ENCODE measurements around the gene STX7. TPM values are rescaled to one million over a fixed set of nuclear protein-coding genes. Genes with fewer than 3 reads are reported as not detected.
A peak's percentile ranks its signal among the peaks of the same experiment; 100 is the strongest.

The STX7 gene
- total RNA-seq, 2 donors from 2014 or later, result 17.7 to 28.2 TPM

DNA sequence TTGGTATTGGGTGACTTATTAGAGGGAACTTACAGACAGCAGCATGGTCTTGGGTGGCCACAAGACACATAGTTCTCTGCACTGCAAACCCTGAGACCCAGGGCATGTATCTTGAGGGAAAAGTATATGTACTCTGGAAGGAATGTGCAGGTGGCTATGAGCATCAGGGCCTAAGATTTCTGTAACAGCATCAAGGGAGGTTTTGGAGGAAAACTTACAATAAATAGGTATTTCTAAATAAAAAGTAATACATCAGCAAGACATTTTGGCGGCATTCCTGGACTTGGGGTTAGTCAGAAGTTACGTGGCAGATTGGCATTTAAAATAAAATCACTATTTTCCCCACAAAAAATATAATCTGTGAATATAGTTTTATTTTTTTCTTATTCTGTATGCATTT is 8.0 kb upstream of the STX7 start:
- Mint-ChIP-seq H3K27me3 (peaks cover 33% of the 10 kb centered on the region), H3K4me3 (no peak overlapping the region)
- no peak for ATAC-seq (replicated peaks)

DNA sequence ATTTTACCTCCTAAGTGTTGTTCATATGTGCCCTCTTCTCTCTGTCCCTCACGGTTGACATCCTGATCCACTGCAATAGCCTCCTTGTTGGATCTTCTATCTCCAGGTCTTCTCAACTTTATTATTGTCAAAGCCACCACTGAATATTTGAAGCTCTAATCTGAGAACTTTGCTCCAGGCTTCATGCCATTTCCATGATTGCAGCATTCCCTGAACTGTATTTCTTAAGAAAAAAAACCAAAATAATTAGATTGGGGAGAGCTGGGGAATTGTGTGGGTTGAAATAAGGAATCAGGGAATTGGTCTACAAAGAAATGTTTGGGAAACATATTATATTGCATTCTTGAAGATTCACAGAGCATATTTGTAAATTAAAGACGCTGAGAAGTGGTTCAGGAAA is 2.5 kb upstream of the STX7 start:
- no peak for ATAC-seq (replicated peaks)
- H3K27me3 Mint-ChIP-seq, result peaks cover 3% of the 10 kb centered on the region
- H3K36me3 Mint-ChIP-seq (ENCODE audit: low read depth), result no peaks in the 10 kb centered on the region
- no peaks in the 10 kb centered on the region for H3K9me3 Mint-ChIP-seq
- H3K4me3 Mint-ChIP-seq, result no peak overlapping the region
- peaks cover 15% of the 10 kb centered on the region for H3K4me1 Mint-ChIP-seq
- no peak overlapping the region for H3K27ac Mint-ChIP-seq

More for the DNA sequence above, 8.0 kb upstream of the STX7 start:
- Mint-ChIP-seq H3K27ac (no peak overlapping the region), H3K4me1 (no peaks in the 10 kb centered on the region), H3K36me3 (ENCODE audit: low read depth) (no peaks in the 10 kb centered on the region), H3K9me3 (no peaks in the 10 kb centered on the region)

- Mint-ChIP-seq H3K36me3 (ENCODE audit: low read depth) (no peaks in the 10 kb centered on the region), H3K9me3 (no peaks in the 10 kb centered on the region), H3K4me1 (peaks cover 15% of the 10 kb centered on the region), H3K27ac (peak overlapping the region; percentile 87), H3K4me3 (peak overlapping the region; percentile 96), H3K27me3 (peaks cover 3% of the 10 kb centered on the region)
- no peak for ATAC-seq (replicated peaks)
These were observed 1.1 kb upstream of the STX7 start for GRCh38 chr6:132513831-132514545.

- H3K9me3 Mint-ChIP-seq, result no peaks in the 10 kb centered on the region
- H3K36me3 Mint-ChIP-seq (ENCODE audit: low read depth), result peaks cover 15% of the 10 kb centered on the region
- no peaks in the 10 kb centered on the region for H3K27me3 Mint-ChIP-seq
- peaks cover 23% of the 10 kb centered on the region for H3K4me1 Mint-ChIP-seq
- no peak overlapping the region for H3K27ac Mint-ChIP-seq
- ATAC-seq (replicated peaks), result no peak
- H3K4me3 Mint-ChIP-seq, result peak overlapping the region; percentile 96
These were observed 626 bp downstream of the STX7 start for GRCh38 chr6:132512342-132512637.

DNA sequence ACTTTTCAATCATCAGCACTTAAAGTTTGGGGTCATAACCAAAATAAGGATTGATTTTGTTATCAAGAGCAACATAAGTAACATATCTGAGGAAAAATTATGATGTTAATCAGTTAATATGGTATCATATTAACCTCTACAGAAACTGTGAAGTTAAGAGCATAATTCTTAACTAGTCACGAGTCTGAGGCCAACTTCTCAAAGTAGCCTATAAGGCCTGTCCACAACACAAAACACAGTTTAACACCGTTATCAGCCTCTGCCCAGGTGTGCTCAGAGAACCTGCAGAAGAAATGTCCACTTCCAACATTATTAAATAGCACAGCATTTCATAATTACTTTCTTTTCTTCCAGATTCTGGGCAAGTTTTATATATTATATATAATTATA is 1.1 kb downstream of the STX7 start:
- ATAC-seq (replicated peaks), result no peak
- Mint-ChIP-seq H3K36me3 (ENCODE audit: low read depth) (peaks cover 15% of the 10 kb centered on the region), H3K4me3 (peak overlapping the region; percentile 96), H3K4me1 (peaks cover 23% of the 10 kb centered on the region), H3K27ac (no peak overlapping the region), H3K27me3 (no peaks in the 10 kb centered on the region), H3K9me3 (no peaks in the 10 kb centered on the region)

DNA sequence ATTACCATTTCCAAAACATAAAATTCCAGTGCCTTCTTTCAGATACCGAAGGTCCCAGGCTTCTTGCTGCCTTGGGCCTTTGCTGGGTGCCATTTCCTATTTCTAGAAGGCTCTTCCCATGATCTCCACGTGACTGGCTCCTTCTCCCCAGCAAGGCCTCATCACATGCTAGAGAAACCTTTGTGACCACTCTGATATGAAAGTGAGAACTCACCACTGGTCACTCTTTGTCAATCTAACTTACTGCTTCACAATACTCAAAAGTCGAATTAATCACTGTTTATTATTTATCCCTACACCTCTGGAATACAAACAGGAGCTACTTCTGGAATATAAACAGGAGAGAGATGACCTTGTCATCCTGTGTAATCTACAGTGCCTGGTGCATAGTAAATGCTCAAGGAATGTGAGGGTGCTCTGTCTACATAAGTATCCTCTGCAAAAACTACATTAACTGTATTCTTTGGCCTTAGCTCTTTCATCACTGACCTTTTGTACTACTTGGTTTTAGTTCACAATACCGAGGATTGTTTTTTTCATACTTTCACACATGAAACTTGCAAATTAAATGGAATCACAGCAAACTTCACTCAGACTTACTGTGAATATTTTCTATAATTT is 1.6 kb downstream of the STX7 start:
- peak overlapping the region; percentile 96 for H3K4me3 Mint-ChIP-seq
- H3K4me1 Mint-ChIP-seq, result peaks cover 23% of the 10 kb centered on the region
- H3K27ac Mint-ChIP-seq, result no peak overlapping the region
- H3K9me3 Mint-ChIP-seq, result no peaks in the 10 kb centered on the region
- no peaks in the 10 kb centered on the region for H3K27me3 Mint-ChIP-seq
- H3K36me3 Mint-ChIP-seq (ENCODE audit: low read depth), result peaks cover 15% of the 10 kb centered on the region
- ATAC-seq (replicated peaks), result no peak

GRCh38 chr6:132506869-132507808 is 5.8 kb downstream of the STX7 start:
- ATAC-seq (replicated peaks), result no peak
- Mint-ChIP-seq H3K4me1 (peaks cover 25% of the 10 kb centered on the region), H3K4me3 (no peak overlapping the region), H3K9me3 (no peaks in the 10 kb centered on the region), H3K27ac (no peak overlapping the region), H3K27me3 (no peaks in the 10 kb centered on the region), H3K36me3 (ENCODE audit: low read depth) (peaks cover 34% of the 10 kb centered on the region)

- Mint-ChIP-seq H3K4me1 (peaks cover 22% of the 10 kb centered on the region), H3K9me3 (no peaks in the 10 kb centered on the region), H3K4me3 (no peak overlapping the region), H3K27me3 (no peaks in the 10 kb centered on the region), H3K27ac (no peak overlapping the region), H3K36me3 (ENCODE audit: low read depth) (peaks cover 41% of the 10 kb centered on the region)
- no peak for ATAC-seq (replicated peaks)
These were observed 6.5 kb downstream of the STX7 start for GRCh38 chr6:132506461-132506860.

GRCh38 chr6:132505158-132505557 is 7.8 kb downstream of the STX7 start:
- Mint-ChIP-seq H3K27ac (no peak overlapping the region), H3K4me1 (peaks cover 19% of the 10 kb centered on the region), H3K36me3 (ENCODE audit: low read depth) (peaks cover 54% of the 10 kb centered on the region), H3K27me3 (no peaks in the 10 kb centered on the region), H3K4me3 (no peak overlapping the region), H3K9me3 (no peaks in the 10 kb centered on the region)
- ATAC-seq (replicated peaks), result no peak

- Mint-ChIP-seq H3K9me3 (no peaks in the 10 kb centered on the region), H3K36me3 (ENCODE audit: low read depth) (peaks cover 58% of the 10 kb centered on the region), H3K4me3 (no peak overlapping the region), H3K27ac (no peak overlapping the region), H3K27me3 (no peaks in the 10 kb centered on the region), H3K4me1 (peaks cover 23% of the 10 kb centered on the region)
- no peak for ATAC-seq (replicated peaks)
These were observed 8.2 kb downstream of the STX7 start for GRCh38 chr6:132504757-132505156.

DNA sequence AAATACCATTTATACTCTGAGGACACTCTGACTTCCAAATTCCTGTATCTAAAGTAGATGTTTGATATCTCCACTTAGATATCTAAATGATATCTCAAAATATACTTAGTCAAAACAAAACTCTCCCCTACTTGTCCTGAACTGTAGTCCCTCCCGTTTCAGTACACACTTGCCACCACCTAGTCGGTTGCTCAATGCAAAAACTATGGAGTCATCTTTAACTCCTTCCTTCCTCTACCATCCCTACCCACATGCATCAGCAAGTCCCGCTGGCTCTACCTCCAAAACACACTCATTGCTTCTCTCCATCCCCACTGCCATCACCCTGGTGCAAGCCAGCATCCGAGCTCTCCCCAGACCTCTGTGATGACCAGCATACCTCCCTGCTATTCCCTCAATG is 13.2 kb downstream of the STX7 start:
- no peak overlapping the region for H3K4me3 Mint-ChIP-seq
- peaks cover 24% of the 10 kb centered on the region for H3K4me1 Mint-ChIP-seq
- peaks cover 62% of the 10 kb centered on the region for H3K36me3 Mint-ChIP-seq (ENCODE audit: low read depth)
- H3K27me3 Mint-ChIP-seq, result no peaks in the 10 kb centered on the region
- peak overlapping the region; percentile 39 for H3K27ac Mint-ChIP-seq
- ATAC-seq (replicated peaks), result no peak
- H3K9me3 Mint-ChIP-seq, result no peaks in the 10 kb centered on the region

GRCh38 chr6:132498638-132499037 is 14.3 kb downstream of the STX7 start:
- H3K4me1 Mint-ChIP-seq, result peaks cover 25% of the 10 kb centered on the region

DNA sequence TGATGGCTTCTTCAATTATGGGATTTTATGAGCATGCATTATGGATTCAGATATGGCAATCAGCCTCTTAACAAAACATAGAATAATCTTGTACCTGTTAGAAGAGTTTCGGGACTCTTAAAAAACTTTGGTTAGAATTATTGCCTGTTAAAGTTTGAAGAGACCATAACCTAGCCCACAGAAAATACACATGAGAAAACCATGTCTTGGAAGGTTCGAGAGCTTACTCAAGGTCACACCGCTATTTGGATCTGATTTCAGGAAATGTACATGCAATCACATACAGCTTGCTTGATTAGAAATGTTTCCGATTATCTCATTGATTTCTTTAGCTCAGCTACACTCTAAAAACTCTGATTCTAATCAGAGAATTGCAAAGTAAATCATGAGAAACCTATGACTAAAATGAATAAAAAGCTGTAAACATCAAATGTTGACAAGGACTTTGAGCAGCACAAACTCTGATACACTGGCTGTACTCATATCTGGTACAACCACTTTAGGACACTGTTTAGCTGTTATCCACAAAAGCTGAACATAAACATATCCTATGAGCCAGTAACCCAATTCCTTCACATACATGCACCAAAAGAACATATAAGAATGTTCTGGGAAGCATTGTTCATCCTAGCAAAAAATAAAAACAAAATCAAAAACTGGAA is 16.3 kb downstream of the STX7 start:
- no peaks in the 10 kb centered on the region for H3K9me3 Mint-ChIP-seq
- H3K27ac Mint-ChIP-seq, result no peak overlapping the region

More at GRCh38 chr6:132498638-132499037, 14.3 kb downstream of the STX7 start:
- Mint-ChIP-seq H3K9me3 (no peaks in the 10 kb centered on the region), H3K27me3 (no peaks in the 10 kb centered on the region), H3K4me3 (no peak overlapping the region), H3K27ac (no peak overlapping the region), H3K36me3 (ENCODE audit: low read depth) (peaks cover 65% of the 10 kb centered on the region)
- no peak for ATAC-seq (replicated peaks)

DNA sequence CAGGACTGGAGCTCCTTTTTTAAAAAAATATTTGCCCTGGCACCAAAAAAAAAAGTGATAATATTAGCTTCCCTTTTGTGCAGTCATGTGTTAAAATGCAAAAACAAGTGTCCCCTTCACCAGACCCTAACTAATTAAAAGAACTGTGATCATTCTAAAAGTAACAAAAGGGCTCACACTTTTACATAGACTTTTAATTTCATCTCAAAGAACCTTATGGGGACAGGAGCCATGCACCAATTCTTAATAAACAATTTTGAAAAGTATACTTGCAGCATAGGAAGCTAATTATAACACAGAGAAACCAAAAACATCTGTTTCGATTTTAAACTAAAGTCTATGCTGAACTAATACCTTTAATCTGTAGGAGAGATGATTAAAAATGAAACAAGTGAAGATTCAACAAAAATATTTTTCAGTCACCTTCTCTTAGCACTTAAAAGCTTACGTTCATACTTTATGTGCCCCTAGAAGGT is 17.3 kb downstream of the STX7 start:
- H3K4me3 Mint-ChIP-seq, result peak overlapping the region; percentile 19
- no peaks in the 10 kb centered on the region for H3K9me3 Mint-ChIP-seq
- ATAC-seq (replicated peaks), result peak; percentile 64
- H3K36me3 Mint-ChIP-seq (ENCODE audit: low read depth), result peaks cover 40% of the 10 kb centered on the region
- no peaks in the 10 kb centered on the region for H3K27me3 Mint-ChIP-seq
- H3K27ac Mint-ChIP-seq, result peak overlapping the region; percentile 16
- H3K4me1 Mint-ChIP-seq, result peaks cover 28% of the 10 kb centered on the region

More for the DNA sequence above, 16.3 kb downstream of the STX7 start:
- Mint-ChIP-seq H3K36me3 (ENCODE audit: low read depth) (peaks cover 50% of the 10 kb centered on the region), H3K27me3 (no peaks in the 10 kb centered on the region), H3K4me3 (no peak overlapping the region), H3K4me1 (peaks cover 28% of the 10 kb centered on the region)
- ATAC-seq (replicated peaks), result no peak

Measured in activated T-helper 17 cell treated with anti-CD3 and anti-CD28 coated beads, Interleukin-2, amount 50 U/mL, for 72 hours (primary cell).